ENCODE measurements around the gene PIP4P1.

The PIP4P1 gene

GRCh38 chr14:20472536-20473169, 11.4 kb upstream of the PIP4P1 start:
- peaks cover 46 to 64% of the 10 kb centered on the region in 2 experiments for H3K36me3 ChIP-seq (ENCODE audit: control insufficient read depth in 2 of 2, insufficient read depth in 1 of 2, low read length in 2 of 2)
- H3K4me3 ChIP-seq (ENCODE audit: low read depth, low read length), result no peak overlapping the region
- TF ChIP-seq ZNF585B (tag by site-specific recombination; IDR thresholded peaks at IDR 0.05), result no peak
- TF ChIP-seq ZBTB17 (tag by site-specific recombination; IDR thresholded peaks at IDR 0.05), result no peak
- TF ChIP-seq ZNF354C (tag by site-specific recombination; IDR thresholded peaks at IDR 0.05; ENCODE audit: borderline replicate concordance, low read depth), result no peak
- no peak for TF ChIP-seq ZNF223 (tag by site-specific recombination; IDR thresholded peaks at IDR 0.05)
- TF ChIP-seq ZNF211 (tag by site-specific recombination; IDR thresholded peaks at IDR 0.05; ENCODE audit: low read depth), result no peak
- no peak for TF ChIP-seq ZNF555 (tag by site-specific recombination; conservative IDR thresholded peaks at IDR 0.05)
- TF ChIP-seq ZNF664 (tag by site-specific recombination; IDR thresholded peaks at IDR 0.05), result no peak
- no peak for TF ChIP-seq ZNF571 (tag by site-specific recombination; IDR thresholded peaks at IDR 0.05)
- no peak for TF ChIP-seq ZNF366 (tag by site-specific recombination; conservative IDR thresholded peaks at IDR 0.05)
- TF ChIP-seq, protein P1, sequence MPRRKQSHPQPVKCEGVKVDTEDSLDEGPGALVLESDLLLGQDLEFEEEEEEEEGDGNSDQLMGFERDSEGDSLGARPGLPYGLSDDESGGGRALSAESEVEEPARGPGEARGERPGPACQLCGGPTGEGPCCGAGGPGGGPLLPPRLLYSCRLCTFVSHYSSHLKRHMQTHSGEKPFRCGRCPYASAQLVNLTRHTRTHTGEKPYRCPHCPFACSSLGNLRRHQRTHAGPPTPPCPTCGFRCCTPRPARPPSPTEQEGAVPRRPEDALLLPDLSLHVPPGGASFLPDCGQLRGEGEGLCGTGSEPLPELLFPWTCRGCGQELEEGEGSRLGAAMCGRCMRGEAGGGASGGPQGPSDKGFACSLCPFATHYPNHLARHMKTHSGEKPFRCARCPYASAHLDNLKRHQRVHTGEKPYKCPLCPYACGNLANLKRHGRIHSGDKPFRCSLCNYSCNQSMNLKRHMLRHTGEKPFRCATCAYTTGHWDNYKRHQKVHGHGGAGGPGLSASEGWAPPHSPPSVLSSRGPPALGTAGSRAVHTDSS (tag by site-specific recombination; IDR thresholded peaks at IDR 0.05), result no peak
- no peak for TF ChIP-seq MYNN (tag by site-specific recombination; IDR thresholded peaks at IDR 0.05; ENCODE audit: borderline replicate concordance)
- TF ChIP-seq ZBTB10 (tag by site-specific recombination; IDR thresholded peaks at IDR 0.05), result no peak
- TF ChIP-seq ZNF214 (tag by site-specific recombination; IDR thresholded peaks at IDR 0.05; ENCODE audit: borderline replicate concordance), result no peak
- no peak for TF ChIP-seq KLF16 (tag by site-specific recombination; IDR thresholded peaks at IDR 0.05)
- no peak for TF ChIP-seq ZNF610 (tag by site-specific recombination; IDR thresholded peaks at IDR 0.05; ENCODE audit: borderline replicate concordance)
- H3K9me3 ChIP-seq (ENCODE audit: control insufficient read depth, insufficient read depth, low read depth, low read length), result no peaks in the 10 kb centered on the region
- ChIA-PET POLR2A (no interaction called here), CTCF (interaction anchor here (0.9 to 1.5 kb wide), 2 partner anchors 57 to 134 kb away, joined by 4 to 7 read pairs; no protein-coding TSS in a partner anchor)
- no peak overlapping the region for H3K27ac ChIP-seq (ENCODE audit: extremely low read depth, low read depth, low read length)
- peaks cover 7% of the 10 kb centered on the region for H3K4me1 ChIP-seq (ENCODE audit: control insufficient read depth, insufficient read depth, low read length)

DNA sequence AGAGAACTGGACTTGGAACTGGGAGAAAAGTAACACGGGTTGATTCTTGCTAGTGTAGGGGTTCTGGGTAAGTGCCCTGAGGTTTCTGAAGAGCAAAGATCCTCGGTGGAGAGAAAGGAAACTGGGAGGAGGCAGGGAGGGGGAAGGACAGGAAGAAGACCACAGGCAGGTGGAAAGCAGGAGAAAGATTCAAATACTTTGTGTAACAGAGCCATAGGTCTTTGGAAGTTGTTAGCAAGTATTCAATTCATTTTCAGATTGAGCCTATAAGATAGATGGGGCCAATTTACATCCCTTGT, 9.3 kb upstream of the PIP4P1 start:
- Histone ChIP-seq H3K4me3 (ENCODE audit: low read depth, low read length) (peak overlapping the region; percentile 71), H3K27ac (ENCODE audit: extremely low read depth, low read depth, low read length) (peak overlapping the region; percentile 51; the same call in 1 of the 2 replicates), H3K4me1 (ENCODE audit: control insufficient read depth, insufficient read depth, low read length) (peaks cover 5% of the 10 kb centered on the region), H3K9me3 (ENCODE audit: control insufficient read depth, insufficient read depth, low read depth, low read length) (no peaks in the 10 kb centered on the region), H3K36me3 (ENCODE audit: control insufficient read depth in 2 of 2, insufficient read depth in 1 of 2, low read length in 2 of 2) (peaks cover 28 to 43% of the 10 kb centered on the region in 2 experiments)
- POLR2A ChIA-PET, result interaction anchor here (1.2 to 2.6 kb wide), 4 partner anchors 8 to 30 kb away, joined by 3 to 41 read pairs (median 22); partner anchors contain the start of genes APEX1, OSGEP and PIP4P1
- CTCF ChIA-PET, result interaction anchor here (1.1 kb wide), 1 partner anchor 9 kb away, joined by 4 read pairs; the partner anchor contains the start of gene PIP4P1
- TF ChIP-seq ZIC2 (tag by site-specific recombination; IDR thresholded peaks at IDR 0.05), result no peak
- 0 out of 2 replicates have a peak, but pooled peaks have one; percentile 25 for TF ChIP-seq PRDM1 (tag by site-specific recombination; IDR thresholded peaks at IDR 0.05)
- no peak for TF ChIP-seq PRDM10 (tag by site-specific recombination; IDR thresholded peaks at IDR 0.05)
- 0 out of 2 replicates have a peak, but pooled peaks have one; percentile 5 for TF ChIP-seq ZBTB17 (tag by site-specific recombination; IDR thresholded peaks at IDR 0.05)
- no peak for TF ChIP-seq AEBP2 (tag by site-specific recombination; IDR thresholded peaks at IDR 0.05; ENCODE audit: borderline replicate concordance)
- peak; percentile 72 for TF ChIP-seq ZNF341 (tag by site-specific recombination; IDR thresholded peaks at IDR 0.05; ENCODE audit: low read depth)
- no peak for TF ChIP-seq ZNF423 (tag by site-specific recombination; IDR thresholded peaks at IDR 0.05)
- TF ChIP-seq KLF9 (tag by site-specific recombination; IDR thresholded peaks at IDR 0.05; ENCODE audit: low read depth), result no peak
- TF ChIP-seq ZNF629 (tag by site-specific recombination; IDR thresholded peaks at IDR 0.05), result no peak
- no peak for TF ChIP-seq ZNF366 (tag by site-specific recombination; conservative IDR thresholded peaks at IDR 0.05)
- no peak for TF ChIP-seq EGR2 (tag by site-specific recombination; IDR thresholded peaks at IDR 0.05; ENCODE audit: low read depth)
- TF ChIP-seq MEIS1 (CRISPR knock-in tag; IDR thresholded peaks at IDR 0.05; ENCODE audit: borderline replicate concordance), result no peak
- TF ChIP-seq SALL2 (tag by site-specific recombination; IDR thresholded peaks at IDR 0.05; ENCODE audit: borderline replicate concordance), result no peak
